H1 (cell line): Measurements from ENCODE around the gene LPP. TPM values are rescaled to one million over a fixed set of nuclear protein-coding genes. Genes with fewer than 3 reads are reported as not detected.
A peak's percentile ranks its signal among the peaks of the same experiment; 100 is the strongest.

Experiments
- CTCF ChIA-PET: fragments of 300-600 bp; sonication (Branson Sonifier 250); formaldehyde crosslinking; loops from one replicate; lab custom pipeline; 2021; ENCODE audit not compliant: partially characterized antibody; lab: Charles Lee
- POLR2A ChIA-PET: fragments of 300-600 bp; sonication (Branson Sonifier 250); formaldehyde crosslinking; loops from one replicate; lab custom pipeline; 2021; ENCODE audit warnings: inconsistent platforms; ENCODE audit not compliant: partially characterized antibody; lab: Charles Lee
- DNase-seq, 2 experiments: peaks; one replicate each; pipeline versions ENCODE4 v3.0.0 to v3.0.0-alpha.2; 2010 to 2022; ENCODE audit warnings: low spot score in 2 of 2, low read depth in 1 of 2, mixed read lengths in 1 of 2
- FAIRE-seq: peaks from 2 replicates; lab custom pipeline; 2011; peaks lifted over from hg19 to GRCh38; lab: Jason Lieb, UNC
- H2AFZ ChIP-seq: 2 replicates; pipeline ENCODE4 v1.8.1; 2012; ENCODE audit warnings: low read length, inconsistent platforms
- H2AK5ac ChIP-seq: 2 replicates; pipeline ENCODE4 v1.6.1; 2013; ENCODE audit warnings: low read depth, low read length
- H2BK120ac ChIP-seq: replicated peaks from 2 replicates; pipeline ENCODE3; 2013; ENCODE audit warnings: low read depth, low read length, inconsistent platforms
- H2BK12ac ChIP-seq: 2 replicates; pipeline ENCODE4 v1.6.1; 2013; ENCODE audit warnings: low read depth, low read length
- H2BK15ac ChIP-seq: 2 replicates; pipeline ENCODE4 v1.6.1; 2013; ENCODE audit warnings: low read length
- H2BK20ac ChIP-seq: 2 replicates; pipeline ENCODE4 v1.6.1; 2013; ENCODE audit warnings: low read length
- H2BK5ac ChIP-seq: 2 replicates; pipeline ENCODE4 v1.6.1; 2013; ENCODE audit warnings: low read depth, low read length
- H3K14ac ChIP-seq: 2 replicates; pipeline ENCODE4 v1.6.1; 2013; ENCODE audit warnings: inconsistent platforms; ENCODE audit not compliant: insufficient read length
- H3K18ac ChIP-seq: 2 replicates; pipeline ENCODE4 v1.6.1; 2013; ENCODE audit warnings: low read length; ENCODE audit errors: extremely low read depth
- H3K23ac ChIP-seq: 2 replicates; pipeline ENCODE4 v1.6.1; 2013; ENCODE audit warnings: inconsistent platforms; ENCODE audit not compliant: insufficient read length
- H3K23me2 ChIP-seq: 2 replicates; pipeline ENCODE4 v1.6.1; 2013; ENCODE audit warnings: low read depth, low read length
- H3K27ac ChIP-seq: 2 replicates; pipeline ENCODE4 v1.6.1; 2011; ENCODE audit warnings: low read depth, low read length, inconsistent platforms
- H3K27me3 ChIP-seq, 4 experiments: replicated peaks in 1 of 4; 1 replicate in 1 of 4; 2 replicates in 3 of 4; pipeline versions ENCODE4 v1.6.1 to v1.8.1; 2011 to 2013; ENCODE audit warnings: low read length in 3 of 4, mild to moderate bottlenecking in 3 of 4, inconsistent platforms in 2 of 4, mixed read lengths in 2 of 4, moderate library complexity in 1 of 4; ENCODE audit not compliant: control insufficient read depth in 3 of 4, insufficient read depth in 3 of 4; ENCODE audit errors: extremely low read depth in 1 of 4
- H3K36me3 ChIP-seq, 4 experiments: 2 replicates each; pipeline versions ENCODE4 v1.6.1 to v1.8.1; 2011 to 2013; ENCODE audit warnings: mild to moderate bottlenecking in 4 of 4, low read length in 3 of 4, moderate library complexity in 2 of 4, control low read depth in 1 of 4, inconsistent platforms in 1 of 4; ENCODE audit not compliant: insufficient read depth in 4 of 4, control insufficient read depth in 2 of 4
- H3K4ac ChIP-seq: replicated peaks from 2 replicates; pipeline ENCODE3; 2013; ENCODE audit warnings: low read length, low read depth, mixed read lengths, inconsistent platforms; ENCODE audit not compliant: insufficient read length
- H3K4me1 ChIP-seq, 4 experiments: replicated peaks in 1 of 4; 1 replicate in 1 of 4; 2 replicates in 3 of 4; pipeline versions ENCODE4 v1.6.1 to v1.8.1; 2011 to 2013; ENCODE audit warnings: low read length in 3 of 4, inconsistent platforms in 2 of 4, mixed read lengths in 1 of 4; ENCODE audit not compliant: insufficient read depth in 4 of 4, control insufficient read depth in 3 of 4
- H3K4me2 ChIP-seq, 2 experiments: 2 replicates each; pipeline versions ENCODE4 v1.6.1 to v1.8.1; 2011 to 2013; ENCODE audit warnings: low read depth in 2 of 2, low read length in 2 of 2, control low read depth in 1 of 2, inconsistent platforms in 1 of 2, mild to moderate bottlenecking in 1 of 2; ENCODE audit not compliant: insufficient read depth in 1 of 2
- H3K4me3 ChIP-seq, 4 experiments: fragments of 200-600, 300-600 bp in 1 of 4; sonication (generic), shearing (Covaris generic), sonication (Bioruptor Twin) in 1 of 4; 2 replicates each; pipeline versions ENCODE4 v1.5.1 to v1.8.1; 2011 to 2016; ENCODE audit warnings: low read length in 4 of 4, low read depth in 3 of 4, control low read depth in 2 of 4, inconsistent platforms in 2 of 4, mild to moderate bottlenecking in 2 of 4, mixed read lengths in 1 of 4, moderate library complexity in 1 of 4; ENCODE audit not compliant: insufficient read depth in 2 of 4; ENCODE audit errors: extremely low read depth in 1 of 4
- H3K56ac ChIP-seq: replicated peaks from 2 replicates; pipeline ENCODE3; 2013; ENCODE audit warnings: low read depth, mild to moderate bottlenecking, mixed read lengths, low read length, inconsistent platforms; ENCODE audit not compliant: insufficient read length
- H3K79me1 ChIP-seq: 2 replicates; pipeline ENCODE4 v1.6.1; 2013; ENCODE audit warnings: low read depth, low read length, control low read depth
- H3K79me2 ChIP-seq, 2 experiments: 2 replicates each; pipeline versions ENCODE4 v1.6.1 to v1.8.1; 2012 to 2013; ENCODE audit warnings: low read length in 2 of 2, mild to moderate bottlenecking in 2 of 2, inconsistent platforms in 1 of 2; ENCODE audit not compliant: insufficient read depth in 2 of 2, control insufficient read depth in 1 of 2
- H3K9ac ChIP-seq, 4 experiments: replicated peaks in 1 of 4; 1 replicate in 1 of 4; 2 replicates in 3 of 4; pipeline versions ENCODE4 v1.6.1 to v1.8.1; 2011 to 2013; ENCODE audit warnings: low read depth in 3 of 4, low read length in 3 of 4, control low read depth in 2 of 4, mild to moderate bottlenecking in 2 of 4, moderate library complexity in 2 of 4, inconsistent platforms in 1 of 4; ENCODE audit errors: extremely low read depth in 1 of 4
- H3K9me3 ChIP-seq, 2 experiments: 2 replicates each; pipeline versions ENCODE4 v1.6.1 to v1.8.1; 2012 to 2013; ENCODE audit warnings: mild to moderate bottlenecking in 2 of 2, moderate library complexity in 2 of 2, control low read depth in 1 of 2, inconsistent platforms in 1 of 2, low read depth in 1 of 2, low read length in 1 of 2, mixed read lengths in 1 of 2; ENCODE audit not compliant: insufficient read depth in 2 of 2
- H4K20me1 ChIP-seq, 2 experiments: replicated peaks in 1 of 2; 2 replicates each; pipeline versions ENCODE3 to v1.8.1; 2011 to 2013; ENCODE audit warnings: inconsistent platforms in 2 of 2, low read length in 2 of 2, mild to moderate bottlenecking in 1 of 2; ENCODE audit not compliant: insufficient read depth in 2 of 2, control insufficient read depth in 1 of 2
- H4K5ac ChIP-seq: 2 replicates; pipeline ENCODE4 v1.6.1; 2013; ENCODE audit warnings: low read length, low read depth, mixed read lengths, inconsistent platforms; ENCODE audit not compliant: insufficient read length
- H4K8ac ChIP-seq: 2 replicates; pipeline ENCODE4 v1.8.0; 2013; ENCODE audit warnings: mild to moderate bottlenecking, moderate library complexity, low read length, inconsistent platforms; ENCODE audit not compliant: insufficient read depth; ENCODE audit errors: extremely low read depth
- H4K91ac ChIP-seq: replicated peaks from 2 replicates; pipeline ENCODE3; 2013; ENCODE audit warnings: low read length, mixed read lengths, inconsistent platforms; ENCODE audit not compliant: insufficient read length
- ASH2L ChIP-seq: fragments of 200-600, 300-600 bp; sonication (generic); IDR thresholded peaks from one replicate; pipeline ENCODE4 v1.7.1; 2017; ENCODE audit warnings: low read length
- CBX5 ChIP-seq: fragments of 300-800, 300-1000 bp; sonication (generic); IDR thresholded peaks from 2 replicates; pipeline ENCODE4 v1.7.1; 2016; ENCODE audit warnings: antibody characterized with exemption, low read length, low read depth
- CBX8 ChIP-seq: fragments of 300-800, 300-1000 bp; sonication (generic); IDR thresholded peaks from 2 replicates; pipeline ENCODE4 v1.7.1; 2016; ENCODE audit warnings: low read depth, low read length, borderline replicate concordance
- EGR1 ChIP-seq: IDR thresholded peaks from 2 replicates; pipeline ENCODE4 v1.6.1; 2011; ENCODE audit warnings: low read depth, low read length, borderline replicate concordance
- EZH2 ChIP-seq: fragments of 200-600 bp; sonication (generic); IDR thresholded peaks from 2 replicates; pipeline ENCODE4 v1.7.1; 2012; ENCODE audit warnings: low read depth, mild to moderate bottlenecking, moderate library complexity, low read length, inconsistent platforms; ENCODE audit not compliant: severe bottlenecking
- HDAC6 ChIP-seq: IDR thresholded peaks from one replicate; pipeline ENCODE4 v1.7.1; 2012; ENCODE audit warnings: low read depth, mild to moderate bottlenecking, inconsistent platforms, low read length, moderate library complexity
- JUND ChIP-seq: IDR thresholded peaks from 2 replicates; pipeline ENCODE4 v1.6.1; 2011; ENCODE audit warnings: mild to moderate bottlenecking, improper control_type of control experiment, low read length
- KDM4A ChIP-seq: IDR thresholded peaks from one replicate; pipeline ENCODE4 v1.7.1; 2012; ENCODE audit warnings: low read depth, mild to moderate bottlenecking, moderate library complexity, low read length, inconsistent platforms; ENCODE audit not compliant: severe bottlenecking
- POLR2A ChIP-seq, 2 experiments: IDR thresholded peaks; 1 replicate in 1 of 2; 2 replicates in 1 of 2; pipeline ENCODE4 v1.6.1; 2011; ENCODE audit warnings: low read depth in 2 of 2, low read length in 2 of 2, mild to moderate bottlenecking in 2 of 2; ENCODE audit errors: control extremely low read depth in 1 of 2
- RNF2 ChIP-seq: fragments of 200-900, 300-1000 bp; sonication (generic); IDR thresholded peaks from 2 replicates; pipeline ENCODE4 v1.7.1; 2016; ENCODE audit warnings: borderline replicate concordance, low read depth, mild to moderate bottlenecking, antibody characterized with exemption, low read length; ENCODE audit not compliant: poor library complexity, severe bottlenecking; ENCODE audit errors: missing control alignments
- SAP30 ChIP-seq: fragments of 300-600 bp; sonication (generic); IDR thresholded peaks from 2 replicates; pipeline ENCODE4 v1.7.1; 2012; ENCODE audit warnings: low read length, moderate library complexity, mild to moderate bottlenecking, inconsistent platforms; ENCODE audit not compliant: insufficient read depth, insufficient replicate concordance
- SIN3A ChIP-seq, 2 experiments: IDR thresholded peaks in 1 of 2; conservative IDR thresholded peaks in 1 of 2; 2 replicates each; pipeline ENCODE4 v1.6.1; 2011 to 2012; ENCODE audit warnings: low read length in 2 of 2, improper control_type of control experiment in 1 of 2, low read depth in 1 of 2, mild to moderate bottlenecking in 1 of 2
- SP1 ChIP-seq: IDR thresholded peaks from 2 replicates; pipeline ENCODE4 v1.6.1; 2011; ENCODE audit warnings: low read depth, low read length
- TEAD4 ChIP-seq: IDR thresholded peaks from 2 replicates; pipeline ENCODE4 v1.6.1; 2012; ENCODE audit warnings: low read depth, low read length, inconsistent platforms, mixed read lengths
- WGBS, 2 experiments: shearing (Covaris generic) in 1 of 2; methylation state at CpG; one replicate each; pipeline versions ENCODE4 v1.1.6 to v1.1.7; 2013 to 2015; ENCODE audit warnings: low lambda C conversion rate in 2 of 2, mixed read lengths in 2 of 2, inconsistent platforms in 1 of 2, low coverage in 1 of 2, missing lambda C conversion rate in 1 of 2; ENCODE audit not compliant: insufficient replicate concordance in 2 of 2, insufficient coverage in 1 of 2, insufficient read length in 1 of 2; ENCODE audit errors: extremely low coverage in 1 of 2, missing lambda C conversion rate in 1 of 2; 5-methylcytosine and 5-hydroxymethylcytosine counted together
- polyA plus RNA-seq, 7 experiments: library from polyadenylated mRNA; depleted of rRNA in 3 of 7; stranded (reverse) in 5 of 7; unstranded in 2 of 7; fragments of >200 nt in 5 of 7; fragments of 200-250 nt in 2 of 7; gene quantifications; 1 replicate in 5 of 7; 2 replicates in 1 of 7; 4 replicates in 1 of 7; pipeline versions ENCODE4 v1.2.1 to v1.2.3, GENCODE V29; 2011 to 2013; ENCODE audit warnings: missing spikeins in 2 of 7, mixed read lengths in 2 of 7
- total RNA-seq: library from RNA; stranded (reverse); fragmentation: NEBNext Ultra II Directional; extraction: Animal tissue kit (Norgen Biotek cat#: 25700); gene quantifications from 2 replicates; pipeline ENCODE4 v1.2.1, GENCODE V29; 2021

Gene LPP
- total and polyA plus RNA-seq, 2 of the 8 experiments (the other 6 are each of a cell fraction or from before 2014, with no cell fraction given), result 10.0 to 53.3 TPM

DNA sequence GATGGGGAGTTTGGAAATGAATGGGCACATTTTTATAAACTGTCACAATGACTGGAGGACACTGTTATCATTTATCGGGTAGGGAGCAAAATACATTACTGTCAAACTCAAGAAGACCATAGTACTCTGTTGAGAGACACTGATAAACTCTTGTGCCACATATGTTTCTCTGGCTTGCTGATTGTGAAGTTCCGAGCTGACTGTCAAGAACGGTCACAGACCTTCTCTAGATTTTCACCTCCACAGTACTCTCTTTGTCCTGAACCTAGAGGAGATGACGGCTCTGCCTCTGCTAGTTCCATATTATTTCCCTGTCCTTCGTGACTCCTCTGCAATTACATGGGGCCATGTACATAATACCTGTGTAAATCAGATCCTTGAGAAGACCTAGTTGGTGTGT is 451.9 kb downstream of the LPP start:
- H3K36me3 ChIP-seq, result peaks cover 0 to 11% (median 3%) of the 10 kb centered on the region in 4 experiments; a peak in 3 of 8 replicates
- no peak overlapping the region for H2BK20ac ChIP-seq
- H3K56ac ChIP-seq, result no peak overlapping the region
- no peaks in the 10 kb centered on the region for H3K9me3 ChIP-seq
- no peak overlapping the region for H3K27ac ChIP-seq
- WGBS, 2 experiments, result 91% methylated on average over 5 of the region's 5 CpGs; no CpG with 5 or more reads in 1 of the 2 experiments
- no peak overlapping the region for H3K9ac ChIP-seq
- no peaks in the 10 kb centered on the region for H3K27me3 ChIP-seq
- POLR2A ChIA-PET, result no interaction called here
- no peaks in the 10 kb centered on the region for H3K4me1 ChIP-seq
- peak overlapping the region; percentile 65; the same call in 1 of the 2 replicates for H2AK5ac ChIP-seq
- no peak for FAIRE-seq
- no peak overlapping the region for H3K4me3 ChIP-seq
- no peaks in the 10 kb centered on the region for H3K79me1 ChIP-seq
- H3K14ac ChIP-seq, result no peak overlapping the region
- CTCF ChIA-PET, result no interaction called here
- H4K20me1 ChIP-seq, result peaks cover 0 to 1% of the 10 kb centered on the region in 2 experiments
- no peak overlapping the region for H3K4ac ChIP-seq
- no peak for DNase-seq
- no peak overlapping the region for H2BK5ac ChIP-seq
- no peaks in the 10 kb centered on the region for H3K23me2 ChIP-seq
- no peak overlapping the region for H4K5ac ChIP-seq
- TF ChIP-seq HDAC6, result no peak
- TF ChIP-seq ASH2L, result no peak
- TF ChIP-seq SAP30, result no peak
- TF ChIP-seq KDM4A, result no peak
- TF ChIP-seq CBX5, result no peak
- TF ChIP-seq TEAD4, result no peak
- no peak for TF ChIP-seq EZH2
- no peak for TF ChIP-seq SIN3A (conservative IDR thresholded peaks at IDR 0.05 in 1 of 2, IDR thresholded peaks at IDR 0.05 in 1 of 2; ENCODE audit: low read depth in 1 of 2, low read length in 2 of 2)
- no peak for TF ChIP-seq POLR2A (IDR thresholded peaks at IDR 0.05; ENCODE audit: control extremely low read depth in 1 of 2, low read depth in 2 of 2, low read length in 2 of 2)
- no peak for TF ChIP-seq EGR1
- TF ChIP-seq RNF2, result no peak
- no peak for TF ChIP-seq CBX8
- TF ChIP-seq SP1, result no peak
- no peak for TF ChIP-seq JUND
- no peak overlapping the region for H2BK15ac ChIP-seq
- H4K8ac ChIP-seq, result no peak overlapping the region
- no peak overlapping the region for H2AFZ ChIP-seq
- no peak overlapping the region for H3K23ac ChIP-seq
- no peak overlapping the region for H3K18ac ChIP-seq
- no peaks in the 10 kb centered on the region for H3K79me2 ChIP-seq
- H4K91ac ChIP-seq, result no peak overlapping the region
- H2BK12ac ChIP-seq, result no peak overlapping the region
- H2BK120ac ChIP-seq, result no peak overlapping the region
- H3K4me2 ChIP-seq, result no peak overlapping the region
